ENCODE measurements around the gene TOB2. TPM values are rescaled to one million over a fixed set of nuclear protein-coding genes. Genes with fewer than 3 reads are reported as not detected.

Gene TOB2
- total and polyA plus RNA-seq, 9 of the 15 experiments (the other 6 are each of a cell fraction or from before 2014, with no cell fraction given) = 3.3 to 20.5 (median 7.3) TPM

GRCh38 chr22:41444360-41445128 lies 2.1 kb downstream of the TOB2 start (continued):
- TF ChIP-seq ZBTB40 (IDR thresholded peaks at IDR 0.05) (no peak), ZBTB40 (CRISPR knock-in tag; IDR thresholded peaks at IDR 0.05) (no peak), SETDB1 (IDR thresholded peaks at IDR 0.05; ENCODE audit: low read length) (no peak), MAX (CRISPR knock-in tag; IDR thresholded peaks at IDR 0.05) (no peak), SIX5 (IDR thresholded peaks at IDR 0.05; ENCODE audit: borderline replicate concordance in 1 of 2, insufficient read depth in 1 of 2, low read depth in 1 of 2, low read length in 2 of 2) (peak; percentile 60 to 66; a peak in 2 of 4 replicates), ZBTB2 (IDR thresholded peaks at IDR 0.05) (peak; percentile 60), ZBTB7A (IDR thresholded peaks at IDR 0.05; ENCODE audit: borderline replicate concordance, control insufficient read depth, low read depth, low read length) (peak; percentile 58), MXI1 (IDR thresholded peaks at IDR 0.05; ENCODE audit: low read depth, low read length) (0 out of 2 replicates have a peak, but pooled peaks have one; percentile 24), VEZF1 (CRISPR knock-in tag; IDR thresholded peaks at IDR 0.05) (peak; percentile 35; the same call in 1 of the 2 replicates), PHF8 (IDR thresholded peaks at IDR 0.05; ENCODE audit: borderline replicate concordance, low read length) (peak; percentile 28; the same call in 1 of the 2 replicates), HCFC1 (IDR thresholded peaks at IDR 0.05; ENCODE audit: low read depth, low read length) (peak; percentile 91), EGR1 (conservative IDR thresholded peaks at IDR 0.05) (peak; percentile 85)

All from K562 (cell line).